DND-41 (cell line): ENCODE measurements around the gene PSMA8.

Experiments
- EZH2 ChIP-seq: IDR thresholded peaks from 3 replicates; pipeline ENCODE4 v1.6.1; 2012; ENCODE audit warnings: borderline replicate concordance, low read depth, mild to moderate bottlenecking, moderate library complexity, low read length, inconsistent platforms; ENCODE audit not compliant: severe bottlenecking
- TF ChIP-seq, protein P1 (sequence below): IDR thresholded peaks from 2 replicates; pipeline ENCODE4 v1.5.1; 2012; ENCODE audit warnings: borderline replicate concordance, low read length, moderate library complexity, mild to moderate bottlenecking; ENCODE audit not compliant: poor library complexity, severe bottlenecking; ENCODE audit errors: extremely low read depth

GRCh38 chr18:26228562-26229260 is 95.0 kb downstream of the PSMA8 start:
- TF ChIP-seq, protein P1, sequence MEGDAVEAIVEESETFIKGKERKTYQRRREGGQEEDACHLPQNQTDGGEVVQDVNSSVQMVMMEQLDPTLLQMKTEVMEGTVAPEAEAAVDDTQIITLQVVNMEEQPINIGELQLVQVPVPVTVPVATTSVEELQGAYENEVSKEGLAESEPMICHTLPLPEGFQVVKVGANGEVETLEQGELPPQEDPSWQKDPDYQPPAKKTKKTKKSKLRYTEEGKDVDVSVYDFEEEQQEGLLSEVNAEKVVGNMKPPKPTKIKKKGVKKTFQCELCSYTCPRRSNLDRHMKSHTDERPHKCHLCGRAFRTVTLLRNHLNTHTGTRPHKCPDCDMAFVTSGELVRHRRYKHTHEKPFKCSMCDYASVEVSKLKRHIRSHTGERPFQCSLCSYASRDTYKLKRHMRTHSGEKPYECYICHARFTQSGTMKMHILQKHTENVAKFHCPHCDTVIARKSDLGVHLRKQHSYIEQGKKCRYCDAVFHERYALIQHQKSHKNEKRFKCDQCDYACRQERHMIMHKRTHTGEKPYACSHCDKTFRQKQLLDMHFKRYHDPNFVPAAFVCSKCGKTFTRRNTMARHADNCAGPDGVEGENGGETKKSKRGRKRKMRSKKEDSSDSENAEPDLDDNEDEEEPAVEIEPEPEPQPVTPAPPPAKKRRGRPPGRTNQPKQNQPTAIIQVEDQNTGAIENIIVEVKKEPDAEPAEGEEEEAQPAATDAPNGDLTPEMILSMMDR, result no peak
- TF ChIP-seq EZH2, result no peak
